Fibroblast of pulmonary artery (primary cell): ENCODE results near the gene MAMLD1.

ENCODE experiments used
- DNase-seq: peaks from one replicate; pipeline ENCODE4 v3.0.0-alpha.2; 2010; ENCODE audit warnings: low read depth
- H3K4me3 ChIP-seq: replicated peaks from 2 replicates; pipeline ENCODE4 v1.5.1; 2011; ENCODE audit warnings: low read depth, mild to moderate bottlenecking, control low read depth, low read length, moderate library complexity
- CTCF ChIP-seq: IDR thresholded peaks from 2 replicates; pipeline ENCODE4 v1.5.1; 2011; ENCODE audit warnings: mild to moderate bottlenecking, control low read depth, low read length, inconsistent platforms; ENCODE audit errors: missing control alignments

The MAMLD1 gene

GRCh38 chrX:150533863-150534262 lies 170.7 kb downstream of the MAMLD1 start:
- H3K4me3 ChIP-seq = no peak overlapping the region
- no peak for TF ChIP-seq CTCF
- no peak for DNase-seq

- no peak for DNase-seq
- no peak for TF ChIP-seq CTCF
- no peak overlapping the region for H3K4me3 ChIP-seq
These were observed 173.5 kb downstream of the MAMLD1 start for GRCh38 chrX:150536455-150537116.

DNA sequence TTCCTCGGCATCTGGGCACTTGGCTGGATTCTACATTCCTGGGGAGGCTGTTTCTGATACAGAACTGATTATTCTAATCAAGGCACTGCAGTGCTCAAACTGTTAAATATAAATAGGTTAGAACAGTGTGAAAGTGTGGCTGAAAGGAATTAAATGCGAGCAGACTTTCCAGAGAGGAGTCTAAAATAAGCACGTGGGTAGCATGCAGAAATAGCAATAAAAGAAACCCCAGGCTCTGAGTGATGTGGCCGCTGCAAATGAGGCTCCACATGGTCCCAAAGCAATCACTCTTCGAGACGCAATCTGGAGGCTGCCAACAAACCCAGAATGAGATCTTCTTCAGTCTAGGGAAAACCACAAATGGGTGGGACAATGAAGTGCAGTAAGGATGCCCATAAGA lies 174.7 kb downstream of the MAMLD1 start:
- TF ChIP-seq CTCF = no peak
- DNase-seq = no peak
- H3K4me3 ChIP-seq = no peak overlapping the region

GRCh38 chrX:150540965-150541364 lies 177.8 kb downstream of the MAMLD1 start:
- TF ChIP-seq CTCF = no peak
- H3K4me3 ChIP-seq = no peak overlapping the region
- DNase-seq = no peak

- H3K4me3 ChIP-seq = no peak overlapping the region
- no peak for TF ChIP-seq CTCF
- DNase-seq = no peak
These were observed 179.7 kb downstream of the MAMLD1 start for GRCh38 chrX:150542846-150543229.

- no peak for DNase-seq
- no peak overlapping the region for H3K4me3 ChIP-seq
- TF ChIP-seq CTCF = no peak
These were observed 180.4 kb downstream of the MAMLD1 start for GRCh38 chrX:150543230-150544155.
